ENCODE results near the gene DPY19L3. TPM values are rescaled to one million over a fixed set of nuclear protein-coding genes. Genes with fewer than 3 reads are reported as not detected.
A peak's percentile ranks its signal among the peaks of the same experiment; 100 is the strongest.
"Not testable (repeated sequence)": the region's sequence is repeated elsewhere in the genome, so short reads cannot be mapped to it uniquely, and the experiment has no call there.

Gene DPY19L3
- total RNA-seq, 1 donor = 5.4 TPM

DNA sequence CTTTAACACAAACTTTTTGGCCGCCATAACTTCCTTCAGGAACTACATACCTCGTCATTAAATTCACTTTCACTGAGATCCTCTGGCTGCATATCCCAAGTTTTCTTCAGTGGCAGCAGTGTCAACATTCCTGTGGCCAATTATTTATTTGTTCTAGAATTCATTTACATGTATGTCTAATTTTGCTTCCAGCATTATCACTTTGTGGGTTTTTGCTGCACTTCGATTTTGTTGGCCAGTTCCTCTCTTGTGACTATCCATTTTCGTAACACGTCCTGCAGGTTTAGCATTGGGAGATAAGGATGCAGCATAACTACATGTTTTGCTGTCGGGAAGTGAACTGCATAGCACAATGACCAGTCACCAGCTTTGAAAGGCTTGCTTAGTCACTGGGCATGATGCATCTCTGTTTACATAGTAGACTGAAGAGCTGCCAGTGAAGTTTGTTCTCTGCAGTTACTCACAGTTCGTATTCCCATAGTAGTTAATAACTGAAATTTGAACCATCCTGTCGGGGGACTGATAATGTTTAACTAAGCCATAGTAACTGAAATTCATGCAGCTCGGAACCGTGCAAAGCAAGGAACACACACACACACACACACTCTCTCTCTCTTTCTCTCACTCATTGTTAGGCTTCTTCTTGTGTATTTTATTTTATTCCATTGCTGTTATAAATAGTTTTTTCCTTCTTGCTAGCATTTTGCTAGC lies 31.8 kb upstream of the DPY19L3 start:
- no peaks in the 10 kb centered on the region for H3K4me1 ChIP-seq (ENCODE audit: insufficient read depth, low read length)
- H3K27me3 ChIP-seq (ENCODE audit: insufficient read depth, low read length) = peaks cover 37% of the 10 kb centered on the region
- H3K4me3 ChIP-seq (ENCODE audit: low read length) = no peak overlapping the region
- H3K9me3 ChIP-seq (ENCODE audit: low read depth, low read length) = no peaks in the 10 kb centered on the region

DNA sequence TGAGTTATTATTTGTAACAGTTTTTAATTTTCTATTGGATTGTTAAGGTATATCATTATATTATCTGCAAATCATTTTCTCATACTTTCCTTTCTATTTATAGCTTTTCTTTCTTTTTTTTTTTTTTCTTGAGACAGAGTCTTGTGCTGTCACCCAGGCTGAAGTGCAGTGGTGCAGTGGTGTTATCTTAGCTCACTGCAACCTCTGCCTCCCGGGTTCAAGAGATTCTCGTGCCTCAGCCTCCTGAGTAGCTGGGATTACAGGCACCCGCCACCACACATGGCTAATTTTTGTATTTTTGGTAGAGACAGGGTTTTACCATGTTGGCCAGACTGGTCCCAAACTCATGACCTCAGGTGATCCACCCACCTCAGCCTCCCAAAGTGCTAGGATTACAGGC lies 31.2 kb upstream of the DPY19L3 start:
- H3K9me3 ChIP-seq (ENCODE audit: low read depth, low read length); H3K4me1 ChIP-seq (ENCODE audit: insufficient read depth, low read length); H3K4me3 ChIP-seq (ENCODE audit: low read length): not testable (repeated sequence)
- H3K27me3 ChIP-seq (ENCODE audit: insufficient read depth, low read length) = peaks cover 31% of the 10 kb centered on the region

DNA sequence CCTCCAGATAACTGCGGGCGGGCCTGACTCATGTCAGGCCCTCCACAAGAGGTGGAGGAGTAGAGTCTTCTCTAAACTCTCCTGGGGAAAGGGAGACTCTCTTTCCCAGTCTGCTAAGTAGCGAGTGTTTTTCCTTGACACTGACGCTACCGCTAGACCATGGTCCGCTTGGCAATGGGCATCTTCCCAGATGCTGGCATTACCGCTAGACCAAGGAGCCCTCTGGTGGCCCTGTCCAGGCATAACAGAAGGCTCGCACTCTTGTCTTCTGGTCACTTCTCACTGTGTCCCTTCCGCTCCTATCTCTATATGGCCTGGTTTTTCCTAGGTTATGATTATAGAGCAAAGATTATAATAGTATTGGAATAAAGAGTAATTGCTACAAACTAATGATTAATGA lies 28.5 kb upstream of the DPY19L3 start:
- H3K4me3 ChIP-seq (ENCODE audit: low read length); H3K4me1 ChIP-seq (ENCODE audit: insufficient read depth, low read length); H3K9me3 ChIP-seq (ENCODE audit: low read depth, low read length): not testable (repeated sequence)
- H3K27me3 ChIP-seq (ENCODE audit: insufficient read depth, low read length) = peaks cover 23% of the 10 kb centered on the region

DNA sequence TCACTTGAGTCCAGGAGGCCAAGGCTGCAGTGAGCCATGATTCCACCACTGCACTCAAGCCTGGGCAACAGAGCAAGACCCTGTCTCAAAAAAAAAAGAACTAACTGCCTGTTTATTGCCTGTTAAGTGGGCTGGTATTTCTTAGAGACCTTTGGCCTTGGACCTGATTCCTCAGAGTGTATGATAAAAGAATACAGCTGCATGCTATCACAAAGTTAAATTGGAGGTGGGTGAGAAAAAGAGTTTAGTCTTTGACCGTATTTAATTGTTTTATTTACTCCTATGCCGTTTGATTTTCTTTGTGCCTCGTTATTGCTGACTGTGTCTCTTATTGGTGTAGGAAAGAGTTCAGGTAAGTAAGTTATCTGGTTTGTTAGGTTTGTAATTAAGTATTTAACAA lies 25.3 kb upstream of the DPY19L3 start:
- Histone ChIP-seq H3K27me3 (ENCODE audit: insufficient read depth, low read length) (peaks cover 4% of the 10 kb centered on the region), H3K9me3 (ENCODE audit: low read depth, low read length) (no peaks in the 10 kb centered on the region), H3K4me1 (ENCODE audit: insufficient read depth, low read length) (no peaks in the 10 kb centered on the region), H3K4me3 (ENCODE audit: low read length) (no peak overlapping the region)

DNA sequence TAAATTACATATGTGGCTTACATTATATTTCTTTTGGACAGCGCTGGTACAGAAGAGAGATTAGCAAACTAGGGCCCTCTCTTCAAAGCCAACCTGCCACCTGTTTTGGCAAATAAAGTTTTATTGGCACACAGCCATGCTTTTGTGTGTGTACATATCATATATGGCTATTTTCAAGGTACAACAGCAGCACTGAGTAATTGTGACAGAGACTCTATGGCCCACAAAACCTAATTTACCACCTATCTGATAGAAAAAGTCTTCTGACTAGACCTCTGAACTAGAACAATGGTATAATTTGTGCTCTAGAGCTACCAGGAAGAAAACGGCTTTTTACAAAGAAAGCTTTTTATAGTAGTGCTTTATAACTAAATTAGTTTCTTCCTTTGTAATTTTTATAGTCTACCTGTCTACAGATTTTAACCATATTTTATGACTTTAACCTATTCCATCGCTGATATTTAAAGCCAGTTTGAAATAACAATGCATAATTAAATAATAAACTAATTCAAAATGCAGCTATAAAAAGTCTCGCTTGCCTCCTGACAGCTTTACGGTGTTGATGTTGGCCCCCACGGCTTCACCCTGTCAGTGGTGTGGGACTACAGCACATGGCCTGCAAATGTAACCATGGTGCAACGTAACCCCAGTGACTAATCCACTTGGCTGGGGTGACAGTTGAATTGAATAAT lies 17.7 kb upstream of the DPY19L3 start:
- no peaks in the 10 kb centered on the region for H3K4me1 ChIP-seq (ENCODE audit: insufficient read depth, low read length)
- no peak overlapping the region for H3K4me3 ChIP-seq (ENCODE audit: low read length)
- no peaks in the 10 kb centered on the region for H3K9me3 ChIP-seq (ENCODE audit: low read depth, low read length)
- no peaks in the 10 kb centered on the region for H3K27me3 ChIP-seq (ENCODE audit: insufficient read depth, low read length)

DNA sequence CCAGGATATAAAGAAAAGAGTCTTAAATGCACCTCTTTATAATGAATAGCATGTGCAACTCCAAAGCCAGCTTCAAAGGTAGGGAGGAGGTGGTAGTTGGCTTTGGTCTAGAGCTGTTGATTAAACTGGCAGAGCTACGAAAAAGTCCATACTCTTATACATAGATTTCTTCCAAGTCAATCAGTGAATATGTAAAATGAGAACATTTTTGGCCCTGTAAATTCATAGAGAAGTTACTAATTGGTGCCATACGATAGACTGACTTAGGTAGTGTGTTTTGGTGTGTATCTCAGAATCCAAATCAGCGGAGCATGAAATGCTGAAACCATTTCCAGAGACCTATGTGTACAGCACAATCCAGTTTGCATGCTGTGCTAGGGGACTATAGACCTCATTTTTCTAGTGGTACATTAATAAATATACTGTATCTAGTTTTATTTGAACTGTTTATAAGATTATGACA lies 17.1 kb upstream of the DPY19L3 start:
- no peaks in the 10 kb centered on the region for H3K4me1 ChIP-seq (ENCODE audit: insufficient read depth, low read length)
- H3K27me3 ChIP-seq (ENCODE audit: insufficient read depth, low read length) = no peaks in the 10 kb centered on the region

DNA sequence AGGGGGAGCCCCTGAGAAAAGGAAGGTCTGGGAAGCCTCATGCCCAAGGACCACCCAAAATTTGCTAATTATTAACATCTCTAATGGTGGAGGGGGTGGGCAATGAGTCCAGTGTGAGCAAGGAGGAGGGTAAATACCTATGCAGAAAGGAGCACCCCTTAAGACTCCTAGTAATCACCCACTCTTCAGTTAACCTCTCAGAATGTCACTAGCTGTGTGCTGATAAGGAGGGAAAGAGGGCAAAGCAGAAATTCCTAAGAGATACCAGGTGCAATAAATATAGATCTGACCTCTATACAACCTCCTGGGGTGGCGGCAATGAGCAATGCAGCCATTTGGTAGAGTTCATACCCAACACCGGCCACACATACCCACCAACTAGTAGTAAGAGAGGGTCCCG lies 12.7 kb upstream of the DPY19L3 start:
- no peaks in the 10 kb centered on the region for H3K27me3 ChIP-seq (ENCODE audit: insufficient read depth, low read length)
- H3K4me3 ChIP-seq (ENCODE audit: low read length) = no peak overlapping the region
- no peaks in the 10 kb centered on the region for H3K4me1 ChIP-seq (ENCODE audit: insufficient read depth, low read length)
- no peaks in the 10 kb centered on the region for H3K9me3 ChIP-seq (ENCODE audit: low read depth, low read length)

More for the DNA sequence above, 17.1 kb upstream of the DPY19L3 start:
- H3K9me3 ChIP-seq (ENCODE audit: low read depth, low read length) = no peaks in the 10 kb centered on the region
- H3K4me3 ChIP-seq (ENCODE audit: low read length) = no peak overlapping the region

DNA sequence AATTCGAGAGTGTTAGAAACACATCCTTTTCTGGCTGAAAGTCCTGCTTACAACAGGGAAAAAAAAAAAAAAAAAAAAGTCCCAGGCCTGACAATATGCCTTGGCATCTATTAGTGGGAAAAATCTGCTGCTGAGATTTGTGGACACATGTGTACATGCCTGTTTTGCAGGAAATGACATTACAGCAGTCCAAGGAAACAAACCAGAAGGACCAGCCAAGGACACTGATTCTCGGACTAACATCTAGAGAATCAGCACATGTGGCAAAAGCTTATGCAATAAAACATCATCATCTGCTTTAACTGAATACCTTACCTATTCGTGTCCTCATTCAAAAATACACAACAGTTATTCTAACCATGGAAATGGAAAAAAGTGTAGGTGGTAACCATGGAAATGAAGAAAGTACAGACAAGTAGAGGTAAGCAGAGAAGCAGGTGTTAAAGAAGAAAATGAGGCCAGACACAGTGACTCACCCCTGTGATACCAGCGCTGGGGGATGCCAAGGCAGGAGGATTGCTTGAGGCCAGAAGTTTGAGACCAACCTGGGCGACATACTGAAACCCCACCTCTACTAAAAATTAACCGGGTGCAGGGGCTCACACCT lies 9.4 kb upstream of the DPY19L3 start:
- H3K4me1 ChIP-seq (ENCODE audit: insufficient read depth, low read length) = no peaks in the 10 kb centered on the region
- no peaks in the 10 kb centered on the region for H3K27me3 ChIP-seq (ENCODE audit: insufficient read depth, low read length)
- H3K4me3 ChIP-seq (ENCODE audit: low read length) = no peak overlapping the region
- no peaks in the 10 kb centered on the region for H3K9me3 ChIP-seq (ENCODE audit: low read depth, low read length)

DNA sequence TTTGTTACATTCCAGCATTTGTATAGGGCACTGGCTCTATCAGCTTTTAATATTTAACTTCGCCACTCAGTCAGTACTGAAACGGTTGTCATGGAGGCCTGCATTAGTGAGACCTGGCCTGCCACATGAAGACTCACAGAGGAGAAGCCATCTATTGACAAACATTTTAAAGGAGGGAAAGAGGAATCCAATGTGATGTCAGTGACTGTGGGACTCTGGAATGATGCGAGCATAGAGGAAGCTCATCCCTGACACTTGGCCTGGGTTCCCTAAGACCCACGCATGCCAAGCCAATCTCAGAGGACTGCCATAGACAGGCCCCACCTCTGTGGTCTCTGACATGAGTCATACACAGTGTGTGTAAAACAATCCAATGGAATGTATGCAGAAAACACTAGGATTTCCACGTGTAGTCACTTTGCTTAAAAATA lies 7.9 kb upstream of the DPY19L3 start:
- H3K27me3 ChIP-seq (ENCODE audit: insufficient read depth, low read length) = no peaks in the 10 kb centered on the region
- no peak overlapping the region for H3K4me3 ChIP-seq (ENCODE audit: low read length)
- no peaks in the 10 kb centered on the region for H3K9me3 ChIP-seq (ENCODE audit: low read depth, low read length)
- no peaks in the 10 kb centered on the region for H3K4me1 ChIP-seq (ENCODE audit: insufficient read depth, low read length)

DNA sequence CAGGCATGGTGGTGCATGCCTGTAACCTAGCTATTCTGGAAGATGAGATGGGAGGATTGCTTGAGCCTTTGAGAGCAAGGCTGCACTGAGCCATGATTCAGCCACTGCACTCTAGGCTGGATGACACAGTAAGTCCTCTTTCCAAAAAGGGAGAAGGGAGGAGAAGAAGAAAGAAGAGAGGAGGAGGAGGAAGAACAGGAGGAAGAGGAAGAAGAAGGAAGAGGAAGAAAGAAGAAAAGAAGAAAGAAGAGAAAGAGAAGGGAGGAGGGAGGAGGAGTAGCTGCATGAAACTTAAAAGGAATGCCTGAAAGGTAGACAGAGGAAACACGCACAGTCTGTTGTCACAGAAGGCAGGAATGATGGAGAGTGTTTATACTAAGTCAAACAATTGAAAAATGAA lies 3.6 kb upstream of the DPY19L3 start:
- H3K4me1 ChIP-seq (ENCODE audit: insufficient read depth, low read length) = peaks cover 27% of the 10 kb centered on the region
- H3K27me3 ChIP-seq (ENCODE audit: insufficient read depth, low read length) = no peaks in the 10 kb centered on the region
- H3K9me3 ChIP-seq (ENCODE audit: low read depth, low read length) = no peaks in the 10 kb centered on the region
- no peak overlapping the region for H3K4me3 ChIP-seq (ENCODE audit: low read length)

DNA sequence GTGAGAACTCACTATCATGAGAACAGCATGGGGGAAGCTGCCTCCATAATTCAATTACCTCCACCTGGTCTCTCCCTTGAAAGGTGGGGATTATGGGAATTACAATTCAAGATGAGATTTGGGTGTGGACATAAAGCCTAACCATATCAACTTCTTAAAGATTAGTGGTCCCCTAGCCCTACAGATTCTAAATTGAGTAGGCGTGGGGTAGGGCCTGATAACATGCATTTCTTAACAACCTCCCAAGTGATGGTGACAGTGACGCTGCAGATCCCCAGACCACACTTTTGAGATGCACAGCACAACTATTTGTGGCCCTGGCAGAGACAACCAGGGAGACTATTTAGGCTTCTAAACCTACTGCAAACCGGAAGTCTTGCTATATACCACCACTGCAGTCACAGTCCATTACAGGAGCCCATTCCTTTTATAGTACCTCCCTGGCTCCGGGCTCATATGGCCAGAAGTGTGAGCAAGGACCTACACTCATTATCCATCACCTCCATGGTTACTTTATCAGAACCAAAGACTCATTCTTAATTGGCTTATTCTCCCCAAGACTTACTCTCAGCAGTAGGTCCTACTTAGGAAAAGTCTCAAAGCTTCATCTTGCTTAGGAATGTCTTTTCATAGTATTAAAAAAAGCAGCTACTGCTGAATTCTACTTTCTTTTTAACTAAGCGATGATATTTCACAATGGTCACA lies 2.1 kb upstream of the DPY19L3 start:
- Histone ChIP-seq H3K4me1 (ENCODE audit: insufficient read depth, low read length) (peaks cover 27% of the 10 kb centered on the region), H3K27me3 (ENCODE audit: insufficient read depth, low read length) (no peaks in the 10 kb centered on the region), H3K4me3 (ENCODE audit: low read length) (no peak overlapping the region), H3K9me3 (ENCODE audit: low read depth, low read length) (no peaks in the 10 kb centered on the region)

DNA sequence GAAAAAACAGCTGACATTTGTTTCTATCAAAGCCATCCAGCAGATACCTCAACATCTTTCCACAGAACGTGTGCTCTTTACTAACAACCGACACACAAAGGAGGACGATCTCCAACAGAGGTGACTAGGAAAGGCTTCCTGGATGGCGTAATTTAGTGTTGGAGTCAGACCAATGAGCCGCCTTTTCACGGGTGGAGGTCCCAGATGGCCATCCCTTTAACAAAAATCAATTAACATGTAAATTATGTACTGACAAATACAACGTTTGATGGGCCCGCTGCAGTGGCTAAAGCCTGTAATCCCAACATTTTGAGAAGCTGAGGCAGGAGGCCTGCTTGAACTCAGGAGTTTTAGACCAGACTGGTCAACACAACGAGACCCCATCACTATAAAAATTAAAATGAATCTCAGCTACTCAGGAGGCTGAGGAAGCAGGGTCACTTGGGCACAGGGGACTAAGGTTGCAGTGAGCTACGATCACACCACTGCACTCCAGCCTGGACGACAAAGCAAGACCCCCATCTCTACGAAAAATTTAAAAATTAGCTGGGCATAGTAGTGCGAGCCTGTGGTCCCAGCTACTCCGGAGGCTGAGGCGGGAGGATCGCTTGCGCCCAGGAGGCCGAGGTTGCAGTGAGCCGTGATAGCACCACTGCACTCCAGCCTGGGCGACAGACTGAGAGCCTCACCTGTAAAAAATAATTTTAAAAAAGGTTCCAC lies 1.2 kb upstream of the DPY19L3 start:
- H3K27me3 ChIP-seq (ENCODE audit: insufficient read depth, low read length) = no peaks in the 10 kb centered on the region
- no peaks in the 10 kb centered on the region for H3K9me3 ChIP-seq (ENCODE audit: low read depth, low read length)
- H3K4me3 ChIP-seq (ENCODE audit: low read length) = peak overlapping the region; percentile 73
- peaks cover 27% of the 10 kb centered on the region for H3K4me1 ChIP-seq (ENCODE audit: insufficient read depth, low read length)

DNA sequence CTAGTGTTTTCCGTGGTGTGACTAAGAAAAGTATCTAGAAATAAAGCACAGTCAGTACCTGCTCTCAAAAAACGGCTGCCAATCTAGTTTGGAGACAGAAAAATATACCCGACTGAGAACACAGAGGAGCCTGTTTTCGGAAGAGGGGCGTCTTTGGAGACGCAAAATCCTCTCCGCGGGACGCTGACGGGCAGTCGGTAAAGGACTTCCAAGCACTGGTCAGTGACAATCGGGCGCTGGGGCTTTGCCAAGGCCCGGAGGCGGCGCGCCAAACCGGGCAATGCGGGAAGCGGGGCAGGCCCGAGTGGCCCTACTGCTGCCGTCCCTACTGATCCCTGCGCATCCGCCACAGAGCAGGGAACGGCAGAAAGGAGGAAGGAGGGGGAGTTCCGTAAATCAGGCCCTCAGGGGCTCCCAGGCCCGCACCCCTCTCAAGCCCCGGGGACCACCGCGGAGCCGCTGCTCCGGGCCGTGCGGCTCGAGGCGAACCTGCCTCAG lies 588 bp upstream of the DPY19L3 start:
- no peaks in the 10 kb centered on the region for H3K9me3 ChIP-seq (ENCODE audit: low read depth, low read length)
- no peaks in the 10 kb centered on the region for H3K27me3 ChIP-seq (ENCODE audit: insufficient read depth, low read length)
- peak overlapping the region; percentile 73 for H3K4me3 ChIP-seq (ENCODE audit: low read length)
- H3K4me1 ChIP-seq (ENCODE audit: insufficient read depth, low read length) = peaks cover 27% of the 10 kb centered on the region

DNA sequence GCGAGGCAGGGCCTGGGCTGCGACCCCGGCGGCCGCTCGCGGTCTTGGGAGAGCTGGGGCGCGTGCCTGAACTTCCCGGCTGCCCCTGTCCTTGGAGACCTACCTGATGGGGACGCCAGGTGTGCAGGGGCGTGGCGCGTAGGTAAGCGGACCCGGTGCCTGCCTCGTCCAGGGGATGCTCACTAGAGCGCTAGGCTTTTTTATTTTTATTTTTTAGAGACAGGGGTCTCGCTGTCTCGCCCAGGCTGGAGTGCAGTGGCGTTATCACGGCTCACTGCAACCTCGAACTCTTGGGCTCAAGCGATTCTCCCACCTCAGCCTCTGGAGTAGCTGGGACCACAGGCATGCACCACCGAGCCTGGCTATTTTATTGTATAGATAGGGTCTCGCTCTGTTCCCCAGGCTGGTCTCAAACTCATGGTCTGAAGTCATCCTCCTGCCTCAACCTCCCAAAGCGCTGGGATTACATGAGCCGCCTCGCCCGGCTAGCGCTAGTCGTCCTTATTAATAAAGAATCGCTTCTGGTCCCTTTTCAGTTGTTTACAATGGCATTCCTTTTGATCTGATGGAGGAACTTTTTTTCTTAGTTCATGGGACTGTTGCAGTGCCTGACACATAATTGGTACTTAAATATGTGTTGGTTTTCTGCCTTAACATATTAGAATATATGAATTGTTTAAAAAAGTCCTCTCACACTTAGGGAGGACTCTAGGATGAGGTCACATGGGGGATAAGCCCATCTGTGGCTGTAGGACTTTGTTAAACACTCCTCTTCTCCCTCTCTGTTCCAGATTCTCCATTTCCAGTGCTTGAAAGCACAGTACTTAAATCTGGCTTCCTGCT lies 812 bp downstream of the DPY19L3 start:
- Histone ChIP-seq H3K9me3 (ENCODE audit: low read depth, low read length) (no peaks in the 10 kb centered on the region), H3K4me1 (ENCODE audit: insufficient read depth, low read length) (peaks cover 27% of the 10 kb centered on the region), H3K27me3 (ENCODE audit: insufficient read depth, low read length) (no peaks in the 10 kb centered on the region), H3K4me3 (ENCODE audit: low read length) (peak overlapping the region; percentile 73)

Data from mononuclear cell (primary cell).